Endothelial cell of umbilical vein (primary cell): Measurements from ENCODE around the gene LILRB3. TPM values are rescaled to one million over a fixed set of nuclear protein-coding genes. Genes with fewer than 3 reads are reported as not detected.

ENCODE experiments used
- BruUV-seq: library from RNA; stranded (reverse); fragments of 400-500 nt; replicated peaks from 2 replicates; lab custom pipeline; 2021; lab: Mats Ljungman, UMichigan
- CTCF ChIA-PET: fragments of 300-600, 350-600 bp; sonication (Branson Sonifier 250); formaldehyde crosslinking; loops from one replicate; lab custom pipeline; 2021; ENCODE audit warnings: antibody characterized with exemption, inconsistent platforms; lab: Charles Lee
- POLR2A ChIA-PET: fragments of 300-600, 350-600 bp; sonication (Branson Sonifier 250); formaldehyde crosslinking; loops from one replicate; lab custom pipeline; 2021; ENCODE audit warnings: antibody characterized with exemption, inconsistent platforms; lab: Charles Lee
- DNase-seq: peaks from one replicate; pipeline ENCODE4 v3.0.0-alpha.2; 2011; ENCODE audit warnings: low read depth, low spot score
- FAIRE-seq: peaks from 2 replicates; lab custom pipeline; 2011; peaks lifted over from hg19 to GRCh38; lab: Jason Lieb, UNC
- H2AFZ ChIP-seq: 2 replicates; pipeline ENCODE4 v1.6.0; 2012; ENCODE audit warnings: low read depth, low read length, control low read depth, inconsistent platforms
- H3K27ac ChIP-seq: 2 replicates; pipeline ENCODE4 v1.5.1; 2011; ENCODE audit warnings: low read depth, mild to moderate bottlenecking, control low read depth, low read length, moderate library complexity; ENCODE audit not compliant: insufficient read depth
- H3K27me3 ChIP-seq, 2 experiments: 2 replicates each; pipeline versions ENCODE4 v1.6.0 to v1.6.1; 2011; ENCODE audit warnings: low read length in 2 of 2, mixed read lengths in 1 of 2; ENCODE audit not compliant: control insufficient read depth in 2 of 2, insufficient read depth in 2 of 2
- H3K36me3 ChIP-seq, 2 experiments: 2 replicates in 1 of 2; 3 replicates in 1 of 2; pipeline ENCODE4 v1.5.1; 2011; ENCODE audit warnings: low read length in 2 of 2, mild to moderate bottlenecking in 1 of 2, moderate library complexity in 1 of 2; ENCODE audit not compliant: control insufficient read depth in 2 of 2, insufficient read depth in 2 of 2; ENCODE audit errors: extremely low read depth in 1 of 2
- H3K4me1 ChIP-seq: 3 replicates; pipeline ENCODE4 v1.5.1; 2011; ENCODE audit warnings: mild to moderate bottlenecking, low read length; ENCODE audit not compliant: control insufficient read depth, insufficient read depth; ENCODE audit errors: extremely low read depth
- H3K4me2 ChIP-seq: 2 replicates; pipeline ENCODE4 v1.6.1; 2011; ENCODE audit warnings: low read length, control low read depth, mixed read lengths; ENCODE audit not compliant: insufficient read depth
- H3K4me3 ChIP-seq, 3 experiments: fragments of 200-600 bp in 1 of 3; sonication (generic), shearing (Covaris generic) in 1 of 3; replicated peaks in 1 of 3; 2 replicates each; pipeline ENCODE4 v1.5.1; 2011 to 2016; ENCODE audit warnings: control low read depth in 3 of 3, low read length in 3 of 3, mild to moderate bottlenecking in 2 of 3, inconsistent platforms in 1 of 3, low read depth in 1 of 3, moderate library complexity in 1 of 3; ENCODE audit not compliant: insufficient read depth in 1 of 3
- H3K79me2 ChIP-seq: 2 replicates; pipeline ENCODE4 v1.6.0; 2012; ENCODE audit warnings: low read length, inconsistent platforms; ENCODE audit not compliant: control insufficient read depth, insufficient read depth
- H3K9ac ChIP-seq: replicated peaks from 2 replicates; pipeline ENCODE3; 2011; ENCODE audit warnings: low read length, control low read depth; ENCODE audit not compliant: insufficient read depth; ENCODE audit errors: extremely low read depth
- H3K9me1 ChIP-seq: replicated peaks from 3 replicates; pipeline ENCODE4 v1.6.0; 2011; ENCODE audit warnings: mild to moderate bottlenecking, low read length; ENCODE audit not compliant: control insufficient read depth, insufficient read depth; ENCODE audit errors: extremely low read depth
- H3K9me3 ChIP-seq: replicated peaks from 2 replicates; pipeline ENCODE4 v1.5.1; 2012; ENCODE audit warnings: low read length, inconsistent platforms; ENCODE audit not compliant: control insufficient read depth, insufficient read depth
- H4K20me1 ChIP-seq: replicated peaks from 2 replicates; pipeline ENCODE3; 2011; ENCODE audit warnings: mild to moderate bottlenecking, low read length; ENCODE audit not compliant: control insufficient read depth, insufficient read depth; ENCODE audit errors: extremely low read depth
- CTCF ChIP-seq, 2 donors: IDR thresholded peaks; 1 replicate in 1 of 2; 2 replicates in 1 of 2; pipeline ENCODE4 v1.5.1; 2011; ENCODE audit warnings: low read length in 2 of 2, mild to moderate bottlenecking in 2 of 2, moderate library complexity in 2 of 2, control low read depth in 1 of 2, inconsistent platforms in 1 of 2, low read depth in 1 of 2; ENCODE audit not compliant: insufficient read depth in 1 of 2; ENCODE audit errors: extremely low read depth in 1 of 2
- EZH2 ChIP-seq: IDR thresholded peaks from 2 replicates; pipeline ENCODE4 v1.6.1; 2012; ENCODE audit warnings: borderline replicate concordance, low read depth, mild to moderate bottlenecking, moderate library complexity, low read length, inconsistent platforms; ENCODE audit not compliant: severe bottlenecking
- FOS ChIP-seq: IDR thresholded peaks from 2 replicates; pipeline ENCODE4 v1.6.1; 2011; ENCODE audit warnings: mild to moderate bottlenecking, low read length, moderate library complexity, borderline replicate concordance; ENCODE audit not compliant: insufficient read depth
- GATA2 ChIP-seq: IDR thresholded peaks from 2 replicates; pipeline ENCODE4 v1.7.0; 2011; ENCODE audit warnings: low read depth, mild to moderate bottlenecking, moderate library complexity, mixed read lengths, low read length; ENCODE audit not compliant: insufficient read length, insufficient read depth
- JUN ChIP-seq: IDR thresholded peaks from 2 replicates; pipeline ENCODE4 v1.6.1; 2011; ENCODE audit warnings: borderline replicate concordance, low read depth; ENCODE audit not compliant: insufficient read length, insufficient read depth
- MYC ChIP-seq: IDR thresholded peaks from one replicate; pipeline ENCODE4 v1.6.1; 2011; ENCODE audit warnings: mild to moderate bottlenecking, low read depth, low read length
- POLR2A ChIP-seq: IDR thresholded peaks from 2 replicates; pipeline ENCODE4 v1.6.1; 2012; ENCODE audit warnings: low read depth, mild to moderate bottlenecking, control low read depth, low read length
- POLR2AphosphoS5 ChIP-seq: IDR thresholded peaks from 2 replicates; pipeline ENCODE4 v1.6.1; 2012; ENCODE audit warnings: low read depth, mild to moderate bottlenecking, control low read depth, low read length, moderate library complexity; ENCODE audit not compliant: insufficient read depth
- dilution Hi-C: fragments of 300-500 bp; cut with MboI; formaldehyde crosslinking; loops from one replicate; pipeline ENCODE4 v1.15.0; 2019; ENCODE audit warnings: low sequenced_read_pairs; ENCODE audit not compliant: extremely low pct_ligation_motif_present
- intact Hi-C: fragments of 100-400 bp; cut with micrococcal nuclease; formaldehyde crosslinking; loops from one replicate; pipeline ENCODE4 v1.10.0; 2022
- polyA plus RNA-seq, 4 experiments: library from polyadenylated mRNA; depleted of rRNA in 3 of 4; stranded (reverse) in 3 of 4; unstranded in 1 of 4; fragments of >200 nt; gene quantifications; 2 replicates each; pipeline versions ENCODE4 v1.2.1 to v1.2.3, GENCODE V29; 2011 to 2012; ENCODE audit warnings: missing spikeins in 1 of 4
- total RNA-seq: library from RNA; stranded (reverse); gene quantifications from 2 replicates; pipeline ENCODE4 v1.2.3, GENCODE V29; 2021
- TF ChIP-seq, protein P1 (sequence below): IDR thresholded peaks from 2 replicates; pipeline ENCODE4 v1.6.1; 2011; ENCODE audit not compliant: insufficient read depth, insufficient read length

Gene LILRB3
- total and polyA plus RNA-seq, 2 donors (not counting 3 experiments of a cell fraction or from before 2014, with no cell fraction given): not detected

DNA sequence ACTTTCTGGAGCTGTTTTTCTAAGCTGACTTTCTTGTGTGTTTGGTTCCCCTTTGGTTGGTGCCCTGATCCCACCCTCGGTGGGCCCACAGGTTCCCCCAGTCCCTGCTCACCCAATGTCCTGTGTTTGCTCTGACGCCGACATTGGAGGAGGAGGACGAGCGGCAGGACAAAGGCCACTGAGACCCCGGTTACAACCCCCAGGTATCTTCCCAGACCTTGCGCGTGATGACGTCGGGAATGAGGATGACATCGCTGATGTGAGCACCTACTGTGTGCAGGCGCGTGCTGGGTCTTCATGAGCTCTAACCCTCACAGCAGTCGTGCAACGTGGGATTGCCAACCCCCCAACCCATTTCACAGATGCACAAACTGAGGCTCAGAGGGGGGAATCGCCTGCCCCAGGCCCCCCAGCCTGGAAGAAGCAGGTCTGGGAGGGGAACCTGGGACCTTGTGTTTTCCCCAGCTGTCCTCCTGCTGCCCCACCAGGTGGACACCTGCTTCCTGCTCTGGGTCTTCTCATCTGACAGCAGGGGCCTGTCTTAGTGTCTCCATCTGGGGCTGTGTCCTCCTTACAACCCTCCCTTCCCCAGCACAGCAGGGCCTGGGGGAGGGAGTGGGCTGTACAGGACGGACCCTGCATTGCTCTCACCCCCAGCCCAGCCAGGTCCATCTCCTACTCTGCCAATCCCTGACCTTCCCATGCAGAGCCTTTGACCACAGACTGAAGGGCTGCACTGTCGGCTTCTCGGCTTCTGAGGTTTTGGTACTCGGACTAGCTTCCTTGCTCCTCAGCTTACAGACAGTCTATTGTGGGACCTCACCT lies 24.5 kb upstream of the LILRB3 start:
- no peaks in the 10 kb centered on the region for H3K36me3 ChIP-seq
- no peaks in the 10 kb centered on the region for H3K9me1 ChIP-seq
- H3K27me3 ChIP-seq: no peaks in the 10 kb centered on the region
- no peak overlapping the region for H3K9ac ChIP-seq
- DNase-seq: no peak
- ChIA-PET POLR2A (no interaction called here), CTCF (interaction anchor here (1.0 to 4.0 kb wide), 3 partner anchors 15 to 79 kb away, joined by 4 to 35 read pairs (median 4); no protein-coding TSS in a partner anchor)
- TSS peak; percentile 48 for BruUV-seq
- peaks cover 19% of the 10 kb centered on the region for H3K4me1 ChIP-seq
- TF ChIP-seq FOS (no peak), MYC (no peak), CTCF (IDR thresholded peaks at IDR 0.05; ENCODE audit: extremely low read depth in 1 of 2, insufficient read depth in 1 of 2, low read depth in 1 of 2, low read length in 2 of 2) (no peak), POLR2A (no peak), POLR2AphosphoS5 (no peak), GATA2 (no peak), JUN (no peak), EZH2 (no peak)
- TF ChIP-seq, protein P1, sequence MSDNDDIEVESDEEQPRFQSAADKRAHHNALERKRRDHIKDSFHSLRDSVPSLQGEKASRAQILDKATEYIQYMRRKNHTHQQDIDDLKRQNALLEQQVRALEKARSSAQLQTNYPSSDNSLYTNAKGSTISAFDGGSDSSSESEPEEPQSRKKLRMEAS: no peak
- intact Hi-C loops: no loop called here
- H2AFZ ChIP-seq: peak overlapping the region; percentile 64
- no peaks in the 10 kb centered on the region for H3K9me3 ChIP-seq
- H4K20me1 ChIP-seq: no peaks in the 10 kb centered on the region
- H3K79me2 ChIP-seq: no peaks in the 10 kb centered on the region
- peak overlapping the region; percentile 68 for H3K27ac ChIP-seq
- peak overlapping the region; percentile 51 for H3K4me2 ChIP-seq
- dilution Hi-C loops: no loop called here
- peak overlapping the region in 1 of 3 experiments; percentile 14 for H3K4me3 ChIP-seq
- peak; percentile 53 for FAIRE-seq
